ENCODE data around the gene CELF4.

GRCh38 chr18:37524498-37525261 is 40.9 kb downstream of the CELF4 start:
- TF ChIP-seq CTCF (IDR thresholded peaks at IDR 0.05), result no peak
- TF ChIP-seq POLR2A (IDR thresholded peaks at IDR 0.05), result no peak
